Measurements from ENCODE around the gene SIL1. TPM values are rescaled to one million over a fixed set of nuclear protein-coding genes. Genes with fewer than 3 reads are reported as not detected.

The SIL1 gene
- total RNA-seq, 1 experiment from 2014 or later = 10.7 TPM

- peaks cover 40% of the 10 kb centered on the region for H3K4me1 Mint-ChIP-seq
- CTCF ChIA-PET = interaction anchor here (0.6 to 1.3 kb wide), 3 partner anchors 19 to 494 kb away, joined by 3 read pairs; no protein-coding TSS in a partner anchor
Observed at GRCh38 chr5:138943599-138944173, 254.5 kb downstream of the SIL1 start.

More at GRCh38 chr5:138943599-138944173, 254.5 kb downstream of the SIL1 start:
- no peaks in the 10 kb centered on the region for H3K27me3 Mint-ChIP-seq (ENCODE audit: low read depth)
- POLR2A ChIA-PET = no interaction called here
- TF ChIP-seq E2F5 (CRISPR knock-in tag; IDR thresholded peaks at IDR 0.05) (no peak), ZNF423 (CRISPR knock-in tag; IDR thresholded peaks at IDR 0.05) (no peak), ARID4B (CRISPR knock-in tag; IDR thresholded peaks at IDR 0.05; ENCODE audit: borderline replicate concordance) (no peak), NR2C2 (CRISPR knock-in tag; IDR thresholded peaks at IDR 0.05) (no peak), ZNF425 (CRISPR knock-in tag; conservative IDR thresholded peaks at IDR 0.05) (no peak), CDX4 (CRISPR knock-in tag; IDR thresholded peaks at IDR 0.05; ENCODE audit: borderline replicate concordance) (no peak), GRHL2 (CRISPR knock-in tag; IDR thresholded peaks at IDR 0.05; ENCODE audit: insufficient replicate concordance, severe bottlenecking) (no peak), USF2 (CRISPR knock-in tag; IDR thresholded peaks at IDR 0.05) (no peak)
- H3K36me3 Mint-ChIP-seq = no peaks in the 10 kb centered on the region
- H3K27ac Mint-ChIP-seq = no peak overlapping the region
- DNase-seq (ENCODE audit: low spot score) (no peak), ATAC-seq (no peak)
- no peak overlapping the region for H3K4me3 Mint-ChIP-seq
- H3K9me3 Mint-ChIP-seq = no peaks in the 10 kb centered on the region

Data from WTC11 (cell line).